ENCODE data around the gene HRAS. TPM values are rescaled to one million over a fixed set of nuclear protein-coding genes. Genes with fewer than 3 reads are reported as not detected.

The HRAS gene
- total and polyA plus RNA-seq, 2 of the 8 experiments (the other 6 are each of a cell fraction or from before 2014, with no cell fraction given): 44.3 to 54.7 TPM

GRCh38 chr11:562046-562645 lies 26.8 kb upstream of the HRAS start (continued):
- TF ChIP-seq POLR2AphosphoS5 (IDR thresholded peaks at IDR 0.05; ENCODE audit: low read depth, low read length): no peak
- TF ChIP-seq CHD7 (IDR thresholded peaks at IDR 0.05; ENCODE audit: insufficient replicate concordance, low read length): no peak
- TF ChIP-seq CEBPB (IDR thresholded peaks at IDR 0.05; ENCODE audit: low read depth, low read length): no peak
- TF ChIP-seq USF2 (IDR thresholded peaks at IDR 0.05; ENCODE audit: low read length): no peak
- TF ChIP-seq YY1 (IDR thresholded peaks at IDR 0.05; ENCODE audit: low read depth, low read length): no peak
- TF ChIP-seq SAP30 (IDR thresholded peaks at IDR 0.05; ENCODE audit: insufficient read depth, insufficient replicate concordance, low read length): no peak
- TF ChIP-seq RXRA (IDR thresholded peaks at IDR 0.05; ENCODE audit: insufficient read depth, low read depth, low read length): no peak

All from H1 (cell line).